NCI-H774 (cell line): ENCODE results near the gene ACKR1.

Experiments
- DNase-seq: peaks from one replicate; lab custom pipeline; 2025; lab: John Stamatoyannopoulos, UW

The ACKR1 gene

DNA sequence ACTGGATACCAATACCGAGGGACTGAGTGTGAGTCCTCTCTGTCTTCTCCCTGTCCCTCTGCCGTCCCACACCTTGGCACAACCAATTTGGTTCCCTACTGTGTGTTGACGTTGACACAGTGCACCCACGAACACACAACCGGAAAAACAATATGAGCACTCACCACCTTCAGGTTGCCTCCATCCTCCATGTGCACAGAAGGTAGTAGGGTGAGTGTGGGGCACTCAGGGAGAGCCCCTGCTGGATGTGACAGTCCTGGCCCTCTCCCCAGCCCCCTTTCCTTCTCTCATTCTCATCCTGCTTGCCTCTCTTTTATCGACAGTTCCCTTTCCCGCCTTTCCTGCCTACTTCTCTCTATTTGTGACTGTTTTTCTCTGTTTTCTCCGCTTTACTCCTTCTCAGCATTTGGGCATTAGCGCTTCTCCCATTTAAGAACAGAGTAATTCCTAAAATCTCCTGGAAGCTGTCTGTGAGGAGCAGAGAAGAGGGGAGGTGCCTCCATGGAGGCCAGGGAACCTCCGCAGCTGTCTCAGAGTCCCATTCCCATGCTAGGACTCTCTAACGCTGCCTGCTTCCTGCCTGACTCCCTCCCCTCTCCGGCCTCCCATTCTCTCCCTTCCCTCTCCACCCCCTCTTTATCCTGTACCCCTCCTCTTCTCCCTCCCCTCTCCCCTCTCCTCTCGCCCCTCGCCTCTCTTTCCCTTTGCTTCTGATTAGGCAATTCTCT, 16.9 kb upstream of the ACKR1 start:
- DNase-seq, result no peak

- peak; percentile 41 for DNase-seq
Observed at GRCh38 chr1:159188375-159188788, 16.3 kb upstream of the ACKR1 start.

DNA sequence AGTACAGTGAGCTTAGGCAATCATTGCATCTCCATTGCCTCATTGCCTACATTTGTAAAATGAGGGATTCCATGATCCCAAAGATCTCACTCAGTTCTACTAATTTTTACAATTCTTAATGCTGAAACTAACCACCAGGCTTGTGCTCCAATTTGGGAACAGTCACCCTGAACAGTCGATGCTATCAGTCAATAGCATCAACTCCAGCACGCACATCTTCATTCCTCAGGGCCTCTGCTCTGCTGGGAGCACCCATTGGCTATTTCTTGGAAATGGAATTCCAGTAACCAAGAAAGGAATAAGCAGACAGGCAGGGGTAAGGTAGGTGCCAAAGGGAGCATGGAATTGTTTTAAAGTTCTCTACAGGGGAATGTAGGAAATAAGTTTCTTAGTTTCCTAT, 14.2 kb upstream of the ACKR1 start:
- no peak for DNase-seq

- DNase-seq, result no peak
Observed at GRCh38 chr1:159196543-159196942, 8.1 kb upstream of the ACKR1 start.

GRCh38 chr1:159197561-159198557, 6.8 kb upstream of the ACKR1 start:
- DNase-seq, result peak; percentile 41

- no peak for DNase-seq
Observed at GRCh38 chr1:159199901-159200300, 4.8 kb upstream of the ACKR1 start.

DNA sequence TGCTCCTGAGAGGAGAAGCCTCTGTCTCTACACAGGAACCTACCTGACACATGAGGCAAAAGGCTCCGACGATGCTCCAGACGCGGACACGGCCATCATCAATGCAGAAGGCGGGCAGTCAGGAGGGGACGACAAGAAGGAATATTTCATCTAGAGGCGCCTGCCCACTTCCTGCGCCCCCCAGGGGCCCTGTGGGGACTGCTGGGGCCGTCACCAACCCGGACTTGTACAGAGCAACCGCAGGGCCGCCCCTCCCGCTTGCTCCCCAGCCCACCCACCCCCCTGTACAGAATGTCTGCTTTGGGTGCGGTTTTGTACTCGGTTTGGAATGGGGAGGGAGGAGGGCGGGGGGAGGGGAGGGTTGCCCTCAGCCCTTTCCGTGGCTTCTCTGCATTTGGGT, 3.9 kb upstream of the ACKR1 start:
- DNase-seq, result no peak

DNA sequence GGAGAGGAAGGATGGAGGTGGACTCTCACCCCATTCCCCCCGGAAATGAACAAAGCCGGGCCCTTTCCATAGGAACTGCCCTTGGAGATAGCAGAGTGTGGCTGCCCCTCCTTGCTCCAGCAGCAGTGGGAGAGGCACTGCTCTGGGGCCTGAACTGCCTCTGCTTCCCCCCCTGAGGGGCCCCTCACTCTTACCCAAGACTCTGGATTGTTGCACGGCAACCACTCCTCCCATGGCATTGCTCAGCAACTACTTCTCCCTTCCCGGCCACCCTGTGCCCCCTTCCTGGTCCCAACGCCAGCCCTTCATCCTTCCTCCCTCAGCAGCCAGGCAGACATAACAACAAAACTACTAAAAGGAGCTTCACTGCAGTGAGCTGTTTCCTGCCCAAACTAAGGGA, 3.0 kb upstream of the ACKR1 start:
- DNase-seq, result no peak

DNA sequence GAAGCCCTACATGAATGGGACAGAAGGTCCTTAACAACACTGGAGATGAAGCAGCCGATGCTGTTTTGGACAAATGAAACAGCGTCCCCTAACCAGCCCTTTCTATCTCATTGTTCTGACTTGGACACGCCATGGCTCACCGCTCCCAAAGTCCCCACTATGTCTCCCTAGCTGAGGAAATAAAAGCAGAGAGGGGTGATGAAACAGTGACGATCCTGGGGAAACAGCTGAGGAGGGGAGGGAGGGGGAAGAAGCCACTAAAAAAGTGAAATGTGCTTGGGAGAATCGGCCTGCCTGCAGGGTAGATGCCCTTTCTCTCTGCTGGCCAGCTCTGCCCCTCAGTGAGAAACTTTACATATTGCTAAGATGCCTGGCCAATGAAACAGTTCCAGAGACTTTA, 1.1 kb upstream of the ACKR1 start:
- no peak for DNase-seq

DNA sequence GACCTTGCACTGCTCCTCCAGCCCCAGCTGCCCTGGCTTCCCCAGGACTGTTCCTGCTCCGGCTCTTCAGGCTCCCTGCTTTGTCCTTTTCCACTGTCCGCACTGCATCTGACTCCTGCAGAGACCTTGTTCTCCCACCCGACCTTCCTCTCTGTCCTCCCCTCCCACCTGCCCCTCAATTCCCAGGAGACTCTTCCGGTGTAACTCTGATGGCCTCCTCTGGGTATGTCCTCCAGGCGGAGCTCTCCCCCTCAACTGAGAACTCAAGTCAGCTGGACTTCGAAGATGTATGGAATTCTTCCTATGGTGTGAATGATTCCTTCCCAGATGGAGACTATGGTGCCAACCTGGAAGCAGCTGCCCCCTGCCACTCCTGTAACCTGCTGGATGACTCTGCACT, 550 bp downstream of the ACKR1 start:
- no peak for DNase-seq

- no peak for DNase-seq
Observed at GRCh38 chr1:159206110-159206509, 1.4 kb downstream of the ACKR1 start.

GRCh38 chr1:159207080-159207479, 2.4 kb downstream of the ACKR1 start:
- DNase-seq, result no peak

GRCh38 chr1:159207774-159208173, 3.1 kb downstream of the ACKR1 start:
- no peak for DNase-seq

- DNase-seq, result no peak
Observed at GRCh38 chr1:159208175-159208825, 3.6 kb downstream of the ACKR1 start.

DNA sequence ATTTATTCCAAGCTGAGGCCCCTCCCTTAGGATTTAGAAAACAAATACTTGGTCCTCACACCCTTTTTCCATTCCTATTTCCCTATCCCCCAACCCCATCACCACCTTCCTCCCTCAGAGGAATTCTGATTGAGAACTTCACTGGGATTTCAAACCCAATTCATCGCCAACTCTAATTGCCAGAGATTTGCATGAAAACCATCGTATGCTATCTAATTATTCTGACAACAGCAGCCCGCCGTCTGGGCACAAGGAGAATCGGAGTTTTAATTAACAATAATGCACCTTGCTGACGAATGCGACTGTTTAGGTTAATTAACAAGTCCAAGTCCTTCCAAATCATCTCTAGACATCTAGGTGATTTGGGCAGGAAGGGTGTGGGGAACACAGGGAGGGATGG, 4.4 kb downstream of the ACKR1 start:
- DNase-seq, result no peak

DNA sequence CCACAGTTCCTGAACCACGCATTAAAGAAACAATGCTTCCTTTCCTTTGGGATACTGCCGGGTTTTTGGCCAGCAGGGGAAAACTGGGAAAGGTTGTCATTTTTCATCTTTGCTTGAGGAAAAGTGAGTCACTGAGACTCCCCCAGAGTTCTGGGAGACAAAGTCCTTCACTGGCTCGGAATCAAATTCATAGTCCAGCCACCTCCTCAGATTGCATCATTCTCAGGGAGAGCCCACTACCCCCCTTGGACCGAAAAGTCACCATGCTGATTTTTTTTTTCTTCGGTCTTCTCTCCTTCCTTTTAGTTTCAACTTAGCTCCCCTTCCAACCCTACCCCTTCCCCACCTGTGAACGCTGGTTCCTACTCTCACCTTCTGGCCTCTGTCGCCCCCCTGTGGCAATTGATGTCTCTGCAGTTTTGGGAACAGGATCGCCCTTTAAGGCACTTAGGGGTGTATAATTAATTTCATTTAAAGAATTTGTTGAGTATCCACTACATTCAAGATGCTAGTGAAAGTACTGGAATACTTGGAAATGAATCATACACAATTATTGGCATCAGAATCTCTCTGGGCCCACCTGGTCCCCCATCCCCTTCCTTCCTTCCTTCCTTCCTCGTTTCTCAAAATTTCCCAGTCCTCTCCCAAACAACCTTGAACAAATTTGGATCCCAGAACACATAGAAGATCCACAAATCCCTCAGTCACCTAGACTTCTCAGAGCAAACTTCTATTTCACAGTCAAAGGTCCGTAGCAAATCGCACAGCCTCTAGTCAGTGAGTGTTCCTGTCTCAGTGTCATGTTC, 6.9 kb downstream of the ACKR1 start:
- DNase-seq, result no peak

GRCh38 chr1:159212596-159212995, 7.9 kb downstream of the ACKR1 start:
- DNase-seq, result no peak

GRCh38 chr1:159214149-159214760, 9.6 kb downstream of the ACKR1 start:
- no peak for DNase-seq

- DNase-seq, result no peak
Observed at GRCh38 chr1:159218649-159219636, 14.3 kb downstream of the ACKR1 start.
